H1 (cell line): Measurements from ENCODE around the gene C2orf81. TPM values are rescaled to one million over a fixed set of nuclear protein-coding genes. Genes with fewer than 3 reads are reported as not detected.
A peak's percentile ranks its signal among the peaks of the same experiment; 100 is the strongest.

Experiments
- CTCF ChIA-PET: fragments of 300-600 bp; sonication (Branson Sonifier 250); formaldehyde crosslinking; loops from one replicate; lab custom pipeline; 2021; ENCODE audit not compliant: partially characterized antibody; lab: Charles Lee
- POLR2A ChIA-PET: fragments of 300-600 bp; sonication (Branson Sonifier 250); formaldehyde crosslinking; loops from one replicate; lab custom pipeline; 2021; ENCODE audit warnings: inconsistent platforms; ENCODE audit not compliant: partially characterized antibody; lab: Charles Lee
- DNase-seq, 2 experiments: peaks; one replicate each; pipeline versions ENCODE4 v3.0.0 to v3.0.0-alpha.2; 2010 to 2022; ENCODE audit warnings: low spot score in 2 of 2, low read depth in 1 of 2, mixed read lengths in 1 of 2
- FAIRE-seq: peaks from 2 replicates; lab custom pipeline; 2011; peaks lifted over from hg19 to GRCh38; lab: Jason Lieb, UNC
- H2AFZ ChIP-seq: 2 replicates; pipeline ENCODE4 v1.8.1; 2012; ENCODE audit warnings: low read length, inconsistent platforms
- H2AK5ac ChIP-seq: 2 replicates; pipeline ENCODE4 v1.6.1; 2013; ENCODE audit warnings: low read depth, low read length
- H2BK120ac ChIP-seq: replicated peaks from 2 replicates; pipeline ENCODE3; 2013; ENCODE audit warnings: low read depth, low read length, inconsistent platforms
- H2BK12ac ChIP-seq: 2 replicates; pipeline ENCODE4 v1.6.1; 2013; ENCODE audit warnings: low read depth, low read length
- H2BK15ac ChIP-seq: 2 replicates; pipeline ENCODE4 v1.6.1; 2013; ENCODE audit warnings: low read length
- H2BK20ac ChIP-seq: 2 replicates; pipeline ENCODE4 v1.6.1; 2013; ENCODE audit warnings: low read length
- H2BK5ac ChIP-seq: 2 replicates; pipeline ENCODE4 v1.6.1; 2013; ENCODE audit warnings: low read depth, low read length
- H3K14ac ChIP-seq: 2 replicates; pipeline ENCODE4 v1.6.1; 2013; ENCODE audit warnings: inconsistent platforms; ENCODE audit not compliant: insufficient read length
- H3K18ac ChIP-seq: 2 replicates; pipeline ENCODE4 v1.6.1; 2013; ENCODE audit warnings: low read length; ENCODE audit errors: extremely low read depth
- H3K23ac ChIP-seq: 2 replicates; pipeline ENCODE4 v1.6.1; 2013; ENCODE audit warnings: inconsistent platforms; ENCODE audit not compliant: insufficient read length
- H3K23me2 ChIP-seq: 2 replicates; pipeline ENCODE4 v1.6.1; 2013; ENCODE audit warnings: low read depth, low read length
- H3K27ac ChIP-seq: 2 replicates; pipeline ENCODE4 v1.6.1; 2011; ENCODE audit warnings: low read depth, low read length, inconsistent platforms
- H3K27me3 ChIP-seq, 4 experiments: replicated peaks in 1 of 4; 1 replicate in 1 of 4; 2 replicates in 3 of 4; pipeline versions ENCODE4 v1.6.1 to v1.8.1; 2011 to 2013; ENCODE audit warnings: low read length in 3 of 4, mild to moderate bottlenecking in 3 of 4, inconsistent platforms in 2 of 4, mixed read lengths in 2 of 4, moderate library complexity in 1 of 4; ENCODE audit not compliant: control insufficient read depth in 3 of 4, insufficient read depth in 3 of 4; ENCODE audit errors: extremely low read depth in 1 of 4
- H3K36me3 ChIP-seq, 4 experiments: 2 replicates each; pipeline versions ENCODE4 v1.6.1 to v1.8.1; 2011 to 2013; ENCODE audit warnings: mild to moderate bottlenecking in 4 of 4, low read length in 3 of 4, moderate library complexity in 2 of 4, control low read depth in 1 of 4, inconsistent platforms in 1 of 4; ENCODE audit not compliant: insufficient read depth in 4 of 4, control insufficient read depth in 2 of 4
- H3K4ac ChIP-seq: replicated peaks from 2 replicates; pipeline ENCODE3; 2013; ENCODE audit warnings: low read length, low read depth, mixed read lengths, inconsistent platforms; ENCODE audit not compliant: insufficient read length
- H3K4me1 ChIP-seq, 4 experiments: replicated peaks in 1 of 4; 1 replicate in 1 of 4; 2 replicates in 3 of 4; pipeline versions ENCODE4 v1.6.1 to v1.8.1; 2011 to 2013; ENCODE audit warnings: low read length in 3 of 4, inconsistent platforms in 2 of 4, mixed read lengths in 1 of 4; ENCODE audit not compliant: insufficient read depth in 4 of 4, control insufficient read depth in 3 of 4
- H3K4me2 ChIP-seq, 2 experiments: 2 replicates each; pipeline versions ENCODE4 v1.6.1 to v1.8.1; 2011 to 2013; ENCODE audit warnings: low read depth in 2 of 2, low read length in 2 of 2, control low read depth in 1 of 2, inconsistent platforms in 1 of 2, mild to moderate bottlenecking in 1 of 2; ENCODE audit not compliant: insufficient read depth in 1 of 2
- H3K4me3 ChIP-seq, 4 experiments: fragments of 200-600, 300-600 bp in 1 of 4; sonication (generic), shearing (Covaris generic), sonication (Bioruptor Twin) in 1 of 4; 2 replicates each; pipeline versions ENCODE4 v1.5.1 to v1.8.1; 2011 to 2016; ENCODE audit warnings: low read length in 4 of 4, low read depth in 3 of 4, control low read depth in 2 of 4, inconsistent platforms in 2 of 4, mild to moderate bottlenecking in 2 of 4, mixed read lengths in 1 of 4, moderate library complexity in 1 of 4; ENCODE audit not compliant: insufficient read depth in 2 of 4; ENCODE audit errors: extremely low read depth in 1 of 4
- H3K56ac ChIP-seq: replicated peaks from 2 replicates; pipeline ENCODE3; 2013; ENCODE audit warnings: low read depth, mild to moderate bottlenecking, mixed read lengths, low read length, inconsistent platforms; ENCODE audit not compliant: insufficient read length
- H3K79me1 ChIP-seq: 2 replicates; pipeline ENCODE4 v1.6.1; 2013; ENCODE audit warnings: low read depth, low read length, control low read depth
- H3K79me2 ChIP-seq, 2 experiments: 2 replicates each; pipeline versions ENCODE4 v1.6.1 to v1.8.1; 2012 to 2013; ENCODE audit warnings: low read length in 2 of 2, mild to moderate bottlenecking in 2 of 2, inconsistent platforms in 1 of 2; ENCODE audit not compliant: insufficient read depth in 2 of 2, control insufficient read depth in 1 of 2
- H3K9ac ChIP-seq, 4 experiments: replicated peaks in 1 of 4; 1 replicate in 1 of 4; 2 replicates in 3 of 4; pipeline versions ENCODE4 v1.6.1 to v1.8.1; 2011 to 2013; ENCODE audit warnings: low read depth in 3 of 4, low read length in 3 of 4, control low read depth in 2 of 4, mild to moderate bottlenecking in 2 of 4, moderate library complexity in 2 of 4, inconsistent platforms in 1 of 4; ENCODE audit errors: extremely low read depth in 1 of 4
- H3K9me3 ChIP-seq, 2 experiments: 2 replicates each; pipeline versions ENCODE4 v1.6.1 to v1.8.1; 2012 to 2013; ENCODE audit warnings: mild to moderate bottlenecking in 2 of 2, moderate library complexity in 2 of 2, control low read depth in 1 of 2, inconsistent platforms in 1 of 2, low read depth in 1 of 2, low read length in 1 of 2, mixed read lengths in 1 of 2; ENCODE audit not compliant: insufficient read depth in 2 of 2
- H4K20me1 ChIP-seq, 2 experiments: replicated peaks in 1 of 2; 2 replicates each; pipeline versions ENCODE3 to v1.8.1; 2011 to 2013; ENCODE audit warnings: inconsistent platforms in 2 of 2, low read length in 2 of 2, mild to moderate bottlenecking in 1 of 2; ENCODE audit not compliant: insufficient read depth in 2 of 2, control insufficient read depth in 1 of 2
- H4K5ac ChIP-seq: 2 replicates; pipeline ENCODE4 v1.6.1; 2013; ENCODE audit warnings: low read length, low read depth, mixed read lengths, inconsistent platforms; ENCODE audit not compliant: insufficient read length
- H4K8ac ChIP-seq: 2 replicates; pipeline ENCODE4 v1.8.0; 2013; ENCODE audit warnings: mild to moderate bottlenecking, moderate library complexity, low read length, inconsistent platforms; ENCODE audit not compliant: insufficient read depth; ENCODE audit errors: extremely low read depth
- H4K91ac ChIP-seq: replicated peaks from 2 replicates; pipeline ENCODE3; 2013; ENCODE audit warnings: low read length, mixed read lengths, inconsistent platforms; ENCODE audit not compliant: insufficient read length
- KDM1A ChIP-seq: fragments of 200-600, 300-600 bp; sonication (generic); IDR thresholded peaks from 2 replicates; pipeline ENCODE4 v1.7.1; 2016; ENCODE audit warnings: mild to moderate bottlenecking, low read length, borderline replicate concordance
- SAP30 ChIP-seq: fragments of 300-600 bp; sonication (generic); IDR thresholded peaks from 2 replicates; pipeline ENCODE4 v1.7.1; 2012; ENCODE audit warnings: low read length, moderate library complexity, mild to moderate bottlenecking, inconsistent platforms; ENCODE audit not compliant: insufficient read depth, insufficient replicate concordance
- WGBS, 2 experiments: shearing (Covaris generic) in 1 of 2; methylation state at CpG; one replicate each; pipeline versions ENCODE4 v1.1.6 to v1.1.7; 2013 to 2015; ENCODE audit warnings: low lambda C conversion rate in 2 of 2, mixed read lengths in 2 of 2, inconsistent platforms in 1 of 2, low coverage in 1 of 2, missing lambda C conversion rate in 1 of 2; ENCODE audit not compliant: insufficient replicate concordance in 2 of 2, insufficient coverage in 1 of 2, insufficient read length in 1 of 2; ENCODE audit errors: extremely low coverage in 1 of 2, missing lambda C conversion rate in 1 of 2; 5-methylcytosine and 5-hydroxymethylcytosine counted together
- polyA plus RNA-seq, 7 experiments: library from polyadenylated mRNA; depleted of rRNA in 3 of 7; stranded (reverse) in 5 of 7; unstranded in 2 of 7; fragments of >200 nt in 5 of 7; fragments of 200-250 nt in 2 of 7; gene quantifications; 1 replicate in 5 of 7; 2 replicates in 1 of 7; 4 replicates in 1 of 7; pipeline versions ENCODE4 v1.2.1 to v1.2.3, GENCODE V29; 2011 to 2013; ENCODE audit warnings: missing spikeins in 2 of 7, mixed read lengths in 2 of 7
- total RNA-seq: library from RNA; stranded (reverse); fragmentation: NEBNext Ultra II Directional; extraction: Animal tissue kit (Norgen Biotek cat#: 25700); gene quantifications from 2 replicates; pipeline ENCODE4 v1.2.1, GENCODE V29; 2021

Gene C2orf81
- total and polyA plus RNA-seq, 2 of the 8 experiments (the other 6 are each of a cell fraction or from before 2014, with no cell fraction given) = 1.6 to 3.3 TPM

DNA sequence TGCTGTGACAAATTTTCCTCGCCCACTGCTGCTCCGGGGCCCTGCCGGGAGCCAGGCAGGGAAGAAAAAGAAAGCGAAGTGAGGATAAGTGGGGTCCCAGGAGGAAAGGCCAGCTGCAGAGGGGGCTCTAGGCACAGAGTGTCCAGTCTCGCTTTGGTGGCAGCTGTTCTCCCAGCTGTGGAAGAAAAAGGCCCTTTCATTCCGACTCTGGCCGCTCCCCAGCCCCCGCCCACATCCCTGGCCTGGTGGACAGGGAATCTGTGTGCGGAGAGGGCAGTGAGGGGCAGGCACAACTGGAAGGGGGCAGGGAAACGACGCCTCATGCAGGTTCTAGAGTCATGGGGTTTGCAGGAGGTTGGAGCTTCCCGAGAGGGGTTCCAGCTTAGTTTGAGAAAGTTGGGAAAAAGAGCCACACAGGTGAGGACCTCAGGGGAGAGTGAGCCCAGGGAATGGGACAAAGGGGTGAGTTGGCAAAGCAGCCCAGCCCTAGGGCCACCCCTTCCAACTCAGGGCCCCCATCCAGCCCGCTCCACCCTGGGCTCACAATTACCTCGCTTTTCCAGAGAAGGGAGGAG is 18.5 kb upstream of the C2orf81 start:
- H4K5ac ChIP-seq = peak overlapping the region; percentile 80
- H2BK12ac ChIP-seq = peak overlapping the region; percentile 62; the same call in 1 of the 2 replicates
- no peak overlapping the region for H4K91ac ChIP-seq
- peak overlapping the region; percentile 68 to 92 for H3K4me2 ChIP-seq
- peaks cover 4 to 42% of the 10 kb centered on the region in 2 experiments; a peak in 2 of 4 replicates for H3K79me2 ChIP-seq
- H2BK5ac ChIP-seq = no peak overlapping the region
- H3K4me1 ChIP-seq = peaks cover 4 to 24% (median 17%) of the 10 kb centered on the region in 4 experiments; a peak in 6 of 7 replicates
- no peak overlapping the region for H2BK120ac ChIP-seq
- peak overlapping the region; percentile 1 to 77 (median 74); a peak in 6 of 7 replicates for H3K9ac ChIP-seq
- H3K36me3 ChIP-seq = peaks cover 0 to 5% (median under 1%) of the 10 kb centered on the region in 4 experiments; a peak in 1 of 8 replicates
- H3K27me3 ChIP-seq = no peaks in the 10 kb centered on the region; a peak in 2 of 7 replicates
- peak overlapping the region; percentile 54; the same call in 1 of the 2 replicates for H4K8ac ChIP-seq
- H2AFZ ChIP-seq = no peak overlapping the region
- H3K23me2 ChIP-seq = peaks cover 6% of the 10 kb centered on the region; the same call in 1 of the 2 replicates
- H2BK20ac ChIP-seq = no peak overlapping the region
- H2AK5ac ChIP-seq = no peak overlapping the region
- peak overlapping the region; percentile 13 for H3K56ac ChIP-seq
- no peak for TF ChIP-seq KDM1A
- TF ChIP-seq SAP30 = peak; percentile 77
- H2BK15ac ChIP-seq = no peak overlapping the region; the same call in 1 of the 2 replicates
- H3K4me3 ChIP-seq = peak overlapping the region; percentile 69 to 90 (median 80)
- CTCF ChIA-PET = interaction anchor here (0.8 to 3.1 kb wide), 13 partner anchors 8 to 105 kb away, joined by 3 to 16 read pairs (median 4); partner anchors contain the start of genes CCDC142, TTC31 and WBP1
- no peak overlapping the region for H3K23ac ChIP-seq
- 51% methylated on average over 9 of the region's 14 CpGs; no CpG with 5 or more reads in 1 of the 2 experiments for WGBS, 2 experiments
- no peak overlapping the region for H3K14ac ChIP-seq
- DNase-seq (no peak), FAIRE-seq (no peak)
- H3K9me3 ChIP-seq = no peaks in the 10 kb centered on the region
- H3K18ac ChIP-seq = peak overlapping the region; percentile 68
- POLR2A ChIA-PET = interaction anchor here (0.7 to 3.9 kb wide), 23 partner anchors 8 to 150 kb away, joined by 3 to 66 read pairs (median 5); partner anchors contain the start of genes AUP1, C2orf81, CCDC142 and HTRA2
- H4K20me1 ChIP-seq = peaks cover 6 to 12% of the 10 kb centered on the region in 2 experiments
- H3K79me1 ChIP-seq = peaks cover 19% of the 10 kb centered on the region
- H3K27ac ChIP-seq = peak overlapping the region; percentile 87
- H3K4ac ChIP-seq = no peak overlapping the region
